Natural killer cell (primary cell): Measurements from ENCODE around the gene PPL. TPM values are rescaled to one million over a fixed set of nuclear protein-coding genes. Genes with fewer than 3 reads are reported as not detected.

Source experiments
- ATAC-seq, 3 donors: fragments of 150-1000 bp in 2 of 3; fragments of 200-7000 bp in 1 of 3; cut with Tn5 transposase; 1 replicate in 1 of 3; 2 replicates in 2 of 3; pipeline ENCODE4 v1.10.0; 2021; ENCODE audit warnings: mild to moderate bottlenecking in 2 of 3, moderate library complexity in 2 of 3
- DNase-seq, 2 donors: peaks; one replicate each; pipeline versions ENCODE4 v3.0.0 to v3.0.0-alpha.2; 2013 to 2021; ENCODE audit warnings: mixed read lengths in 1 of 2
- H3K27ac ChIP-seq: one replicate; pipeline ENCODE4 v1.5.1; 2013; ENCODE audit warnings: mild to moderate bottlenecking, low read length
- H3K27me3 ChIP-seq: one replicate; pipeline ENCODE4 v1.6.1; 2013; ENCODE audit warnings: low read length; ENCODE audit not compliant: control insufficient read depth, insufficient read depth
- H3K36me3 ChIP-seq: one replicate; pipeline ENCODE4 v1.6.1; 2013; ENCODE audit warnings: low read length; ENCODE audit not compliant: control insufficient read depth, insufficient read depth
- H3K4me1 ChIP-seq: one replicate; pipeline ENCODE4 v1.6.1; 2013; ENCODE audit warnings: low read length; ENCODE audit not compliant: control insufficient read depth, insufficient read depth
- H3K4me3 ChIP-seq: one replicate; pipeline ENCODE4 v1.5.1; 2013; ENCODE audit warnings: low read length
- H3K9me3 ChIP-seq: one replicate; pipeline ENCODE4 v1.6.1; 2013; ENCODE audit warnings: low read length; ENCODE audit not compliant: control insufficient read depth, insufficient read depth
- H3K27ac Mint-ChIP-seq, 2 donors: one replicate each; pipeline ENCODE4 v1.8.0; 2022; ENCODE audit warnings: mild to moderate bottlenecking in 2 of 2, mixed read lengths in 2 of 2, moderate library complexity in 1 of 2
- H3K27me3 Mint-ChIP-seq, 2 donors: one replicate each; pipeline ENCODE4 v1.8.0; 2022; ENCODE audit warnings: low read depth in 2 of 2, mixed read lengths in 2 of 2
- H3K36me3 Mint-ChIP-seq: one replicate; pipeline ENCODE4 v1.8.0; 2022; ENCODE audit warnings: mixed read lengths
- H3K4me1 Mint-ChIP-seq, 2 donors: one replicate each; pipeline ENCODE4 v1.8.0; 2022; ENCODE audit warnings: mixed read lengths in 2 of 2
- H3K4me3 Mint-ChIP-seq: one replicate; pipeline ENCODE4 v1.8.0; 2022; ENCODE audit warnings: mild to moderate bottlenecking, moderate library complexity, mixed read lengths
- H3K9me3 Mint-ChIP-seq, 2 donors: one replicate each; pipeline ENCODE4 v1.8.0; 2022; ENCODE audit warnings: mixed read lengths in 2 of 2
- WGBS: methylation state at CpG from one replicate; pipeline ENCODE4 v1.1.7; 2013; ENCODE audit warnings: missing lambda C conversion rate; ENCODE audit not compliant: insufficient coverage; 5-methylcytosine and 5-hydroxymethylcytosine counted together
- intact Hi-C: fragments of 100-400 bp; cut with micrococcal nuclease; formaldehyde crosslinking; loops from one replicate; pipeline ENCODE4 v1.14.2; 2022
- total RNA-seq, 4 donors: library from RNA; stranded (reverse); fragments of 120-200 nt in 1 of 4; gene quantifications; one replicate each; pipeline versions ENCODE4 v1.2.3 to v1.2.4, GENCODE V29; 2013 to 2022
- TF ChIP-seq, protein P1 (sequence below): fragments of 200-600 bp; IDR thresholded peaks from one replicate; pipeline ENCODE4 v1.8.0; 2022; ENCODE audit warnings: antibody characterized with exemption

The PPL gene
- total RNA-seq, 3 donors from 2014 or later (not counting 1 experiment from before 2014, with no cell fraction given) = not detected

DNA sequence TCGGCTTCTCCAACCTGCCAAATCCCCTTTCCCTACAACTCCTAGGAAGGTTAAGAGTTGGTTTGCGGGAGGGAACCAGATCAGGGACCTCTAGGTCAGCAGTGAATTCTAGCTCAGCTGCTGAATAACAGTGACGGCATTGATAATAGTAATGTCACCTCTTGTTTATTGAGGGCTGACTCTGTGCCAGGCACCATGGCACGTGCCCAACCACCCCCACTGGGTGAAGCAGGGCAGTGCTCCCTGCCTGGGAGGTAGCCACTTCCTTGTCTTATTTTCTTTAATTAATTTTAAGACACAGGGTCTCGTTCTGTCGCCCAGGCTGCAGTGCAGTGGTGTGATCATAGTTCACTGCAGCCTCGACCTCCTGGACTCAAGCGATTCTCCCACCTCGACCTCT is 5.5 kb upstream of the PPL start:
- WGBS = 83% methylated on average over 8 of the region's 9 CpGs
- H3K27ac Mint-ChIP-seq = no peak overlapping the region
- H3K9me3 Mint-ChIP-seq = no peaks in the 10 kb centered on the region
- H3K27ac ChIP-seq = no peak overlapping the region
- no peak for ATAC-seq
- no peak for DNase-seq
- no peaks in the 10 kb centered on the region for H3K36me3 Mint-ChIP-seq
- no peak overlapping the region for H3K4me3 Mint-ChIP-seq
- H3K4me3 ChIP-seq = no peak overlapping the region
- intact Hi-C loops = no loop called here
- H3K9me3 ChIP-seq = no peaks in the 10 kb centered on the region
- TF ChIP-seq, protein P1, sequence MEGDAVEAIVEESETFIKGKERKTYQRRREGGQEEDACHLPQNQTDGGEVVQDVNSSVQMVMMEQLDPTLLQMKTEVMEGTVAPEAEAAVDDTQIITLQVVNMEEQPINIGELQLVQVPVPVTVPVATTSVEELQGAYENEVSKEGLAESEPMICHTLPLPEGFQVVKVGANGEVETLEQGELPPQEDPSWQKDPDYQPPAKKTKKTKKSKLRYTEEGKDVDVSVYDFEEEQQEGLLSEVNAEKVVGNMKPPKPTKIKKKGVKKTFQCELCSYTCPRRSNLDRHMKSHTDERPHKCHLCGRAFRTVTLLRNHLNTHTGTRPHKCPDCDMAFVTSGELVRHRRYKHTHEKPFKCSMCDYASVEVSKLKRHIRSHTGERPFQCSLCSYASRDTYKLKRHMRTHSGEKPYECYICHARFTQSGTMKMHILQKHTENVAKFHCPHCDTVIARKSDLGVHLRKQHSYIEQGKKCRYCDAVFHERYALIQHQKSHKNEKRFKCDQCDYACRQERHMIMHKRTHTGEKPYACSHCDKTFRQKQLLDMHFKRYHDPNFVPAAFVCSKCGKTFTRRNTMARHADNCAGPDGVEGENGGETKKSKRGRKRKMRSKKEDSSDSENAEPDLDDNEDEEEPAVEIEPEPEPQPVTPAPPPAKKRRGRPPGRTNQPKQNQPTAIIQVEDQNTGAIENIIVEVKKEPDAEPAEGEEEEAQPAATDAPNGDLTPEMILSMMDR = no peak
- H3K27me3 Mint-ChIP-seq = peaks cover 12 to 16% of the 10 kb centered on the region in 2 donors
- H3K4me1 Mint-ChIP-seq = no peaks in the 10 kb centered on the region
- no peaks in the 10 kb centered on the region for H3K36me3 ChIP-seq
- no peaks in the 10 kb centered on the region for H3K4me1 ChIP-seq
- peaks cover 3% of the 10 kb centered on the region for H3K27me3 ChIP-seq

DNA sequence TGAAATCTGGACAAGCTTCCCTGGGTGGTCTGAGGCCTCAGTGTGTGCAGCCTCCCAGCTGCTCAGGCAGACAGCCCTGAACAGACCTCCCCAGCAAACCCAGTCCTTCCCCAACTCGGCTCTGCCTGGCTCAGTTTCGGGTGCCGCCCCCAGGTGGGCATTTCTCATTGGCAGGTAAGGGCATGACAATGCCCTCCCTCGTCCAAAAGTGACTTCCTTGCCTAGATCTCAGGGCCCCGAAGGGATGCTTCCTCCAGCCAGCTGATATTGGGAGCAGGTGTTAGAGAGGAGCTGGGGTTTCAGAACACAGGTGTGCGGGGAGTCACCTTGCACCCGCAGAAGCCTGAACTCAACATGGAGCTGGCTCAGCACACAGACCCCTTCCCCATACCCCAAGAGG is 3.8 kb upstream of the PPL start:
- 54% methylated on average over 7 of the region's 7 CpGs for WGBS
- H3K9me3 Mint-ChIP-seq = no peaks in the 10 kb centered on the region
- no peak overlapping the region for H3K4me3 ChIP-seq
- H3K36me3 ChIP-seq = no peaks in the 10 kb centered on the region
- peaks cover 12 to 21% of the 10 kb centered on the region in 2 donors for H3K27me3 Mint-ChIP-seq
- peaks cover 10% of the 10 kb centered on the region for H3K27me3 ChIP-seq
- intact Hi-C loops = no loop called here
- peaks cover 0 to 5% of the 10 kb centered on the region in 2 donors for H3K4me1 Mint-ChIP-seq
- no peak overlapping the region for H3K27ac Mint-ChIP-seq
- TF ChIP-seq, protein P1 = no peak
- no peak overlapping the region for H3K27ac ChIP-seq
- no peak for DNase-seq
- no peaks in the 10 kb centered on the region for H3K36me3 Mint-ChIP-seq
- ATAC-seq = no peak
- no peak overlapping the region for H3K4me3 Mint-ChIP-seq
- H3K4me1 ChIP-seq = peaks cover 10% of the 10 kb centered on the region
- H3K9me3 ChIP-seq = no peaks in the 10 kb centered on the region

DNA sequence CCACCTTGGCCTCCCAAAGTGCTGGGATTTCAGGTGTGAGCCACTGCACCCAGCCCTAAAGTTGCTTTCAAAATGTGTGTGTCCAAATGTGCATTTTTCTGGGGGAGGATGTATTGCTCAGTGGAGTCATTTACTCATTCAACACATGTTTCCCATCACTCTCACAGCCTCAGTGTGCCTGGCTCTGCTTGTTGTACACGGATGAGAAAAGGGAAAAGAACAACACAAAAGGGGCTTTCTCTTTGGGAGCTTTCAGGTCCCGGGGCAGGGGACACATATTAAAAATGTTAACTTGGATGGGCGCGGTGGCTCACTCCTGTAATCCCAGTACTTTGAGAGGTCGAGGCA is 1.7 kb upstream of the PPL start:
- Mint-ChIP-seq H3K36me3 (no peaks in the 10 kb centered on the region), H3K4me3 (no peak overlapping the region), H3K9me3 (no peaks in the 10 kb centered on the region), H3K27me3 (peaks cover 16 to 25% of the 10 kb centered on the region in 2 donors), H3K4me1 (peaks cover 0 to 5% of the 10 kb centered on the region in 2 donors), H3K27ac (no peak overlapping the region)
- H3K9me3 ChIP-seq = no peaks in the 10 kb centered on the region
- H3K27ac ChIP-seq = no peak overlapping the region
- TF ChIP-seq, protein P1 = no peak
- peaks cover 10% of the 10 kb centered on the region for H3K4me1 ChIP-seq
- intact Hi-C loops = no loop called here
- no peak overlapping the region for H3K4me3 ChIP-seq
- WGBS = 92% methylated on average over 5 of the region's 5 CpGs
- peaks cover 10% of the 10 kb centered on the region for H3K27me3 ChIP-seq
- no peaks in the 10 kb centered on the region for H3K36me3 ChIP-seq
- ATAC-seq (no peak), DNase-seq (no peak)
